GM23338 (cell line): Measurements from ENCODE around the gene NDC1. TPM values are rescaled to one million over a fixed set of nuclear protein-coding genes. Genes with fewer than 3 reads are reported as not detected.

Experiments used
- ATAC-seq: fragments of 200-7000 bp; cut with Tn5 transposase; 3 replicates; pipeline ENCODE4 v1.9.1; 2020
- DNase-seq: peaks from one replicate; pipeline ENCODE4 v3.0.0-alpha.2; 2015; ENCODE audit warnings: low spot score
- H2AFZ ChIP-seq: fragments of 200-600 bp; sonication (generic); 2 replicates; pipeline ENCODE4 v1.8.0; 2016; ENCODE audit warnings: antibody characterized with exemption, mild to moderate bottlenecking, moderate library complexity
- H3F3A ChIP-seq: fragments of 200-600 bp; sonication (generic); replicated peaks from 2 replicates; pipeline ENCODE4 v1.8.0; 2017; ENCODE audit warnings: antibody characterized with exemption, mixed run types, low read depth
- H3K27ac ChIP-seq: fragments of 200-600 bp; sonication (generic); 2 replicates; pipeline ENCODE4 v1.6.1; 2016; ENCODE audit warnings: low read depth
- H3K27me3 ChIP-seq: fragments of 200-600 bp; sonication (generic); 2 replicates; pipeline ENCODE4 v1.8.0; 2016; ENCODE audit warnings: mild to moderate bottlenecking, mixed run types, moderate library complexity; ENCODE audit not compliant: insufficient read depth
- H3K36me3 ChIP-seq: fragments of 200-600 bp; sonication (generic); 2 replicates; pipeline ENCODE4 v1.8.0; 2016; ENCODE audit warnings: mild to moderate bottlenecking; ENCODE audit not compliant: insufficient read depth
- H3K4me1 ChIP-seq: fragments of 200-600 bp; sonication (generic); 2 replicates; pipeline ENCODE4 v1.8.0; 2016; ENCODE audit warnings: mild to moderate bottlenecking, moderate library complexity; ENCODE audit not compliant: insufficient read depth
- H3K4me2 ChIP-seq: fragments of 200-600 bp; sonication (generic); 2 replicates; pipeline ENCODE4 v1.7.1; 2017; ENCODE audit warnings: mixed run types
- H3K4me3 ChIP-seq: fragments of 200-600 bp; sonication (generic); 2 replicates; pipeline ENCODE4 v1.6.1; 2016; ENCODE audit warnings: mixed run types
- H3K79me2 ChIP-seq: fragments of 200-600 bp; sonication (generic); replicated peaks from 2 replicates; pipeline ENCODE4 v1.8.0; 2017; ENCODE audit warnings: mild to moderate bottlenecking; ENCODE audit not compliant: insufficient read depth
- H3K9me2 ChIP-seq: fragments of 200-600 bp; sonication (generic); 2 replicates; pipeline ENCODE4 v1.8.0; 2017; ENCODE audit not compliant: insufficient read depth
- H4K20me1 ChIP-seq: fragments of 200-600 bp; sonication (generic); replicated peaks from 2 replicates; pipeline ENCODE4 v1.8.0; 2017; ENCODE audit warnings: mild to moderate bottlenecking; ENCODE audit not compliant: insufficient read depth
- H3K27ac Mint-ChIP-seq: 2 replicates; pipeline ENCODE4 v1.8.0; 2020; ENCODE audit warnings: inconsistent platforms, mild to moderate bottlenecking, moderate library complexity, mixed read lengths
- H3K27me3 Mint-ChIP-seq: 3 replicates; pipeline ENCODE4 v1.8.0; 2022; ENCODE audit warnings: low read depth, mild to moderate bottlenecking, moderate library complexity, mixed read lengths, inconsistent platforms; ENCODE audit not compliant: insufficient read depth, poor library complexity
- H3K36me3 Mint-ChIP-seq: 3 replicates; pipeline ENCODE4 v1.8.0; 2021; ENCODE audit warnings: low read depth, mild to moderate bottlenecking, inconsistent platforms, moderate library complexity, mixed read lengths
- H3K4me1 Mint-ChIP-seq: 3 replicates; pipeline ENCODE4 v1.8.0; 2020; ENCODE audit warnings: mild to moderate bottlenecking, inconsistent platforms, mixed read lengths
- H3K4me3 Mint-ChIP-seq: 3 replicates; pipeline ENCODE4 v1.8.0; 2021; ENCODE audit warnings: moderate library complexity, mild to moderate bottlenecking, inconsistent platforms, mixed read lengths
- H3K9me3 Mint-ChIP-seq: 3 replicates; pipeline ENCODE4 v1.8.0; 2020; ENCODE audit warnings: moderate library complexity, mild to moderate bottlenecking, inconsistent platforms, mixed read lengths
- CREB1 ChIP-seq: fragments of 250-450 bp; sonication (Bioruptor Pico); IDR thresholded peaks from 2 replicates; pipeline ENCODE4 v1.5.0; 2020; ENCODE audit warnings: low read depth, mild to moderate bottlenecking, moderate library complexity
- CTCF ChIP-seq, 2 experiments: fragments of 200-600 bp in 1 of 2; sonication (generic) in 1 of 2; conservative IDR thresholded peaks; 2 replicates each; pipeline versions ENCODE4 v1.5.1 to v1.6.1; 2016 to 2017; ENCODE audit warnings: antibody characterized with exemption in 2 of 2, low read depth in 2 of 2, mild to moderate bottlenecking in 2 of 2, moderate library complexity in 1 of 2
- EZH2 ChIP-seq: fragments of 200-600 bp; sonication (generic); IDR thresholded peaks from one replicate; pipeline ENCODE4 v1.8.0; 2017; ENCODE audit warnings: antibody characterized with exemption, mild to moderate bottlenecking, low read depth; ENCODE audit not compliant: unreplicated experiment
- EZH2phosphoT487 ChIP-seq: fragments of 200-600 bp; sonication (generic); IDR thresholded peaks from one replicate; pipeline ENCODE4 v1.8.1; 2018; ENCODE audit warnings: antibody characterized with exemption; ENCODE audit not compliant: unreplicated experiment
- JUNB ChIP-seq: IDR thresholded peaks from one replicate; pipeline ENCODE4 v1.6.1; 2016; ENCODE audit warnings: antibody characterized with exemption; ENCODE audit not compliant: unreplicated experiment
- NANOG ChIP-seq: IDR thresholded peaks from 2 replicates; pipeline ENCODE4 v1.6.1; 2016; ENCODE audit warnings: antibody characterized with exemption, borderline replicate concordance
- POLR2AphosphoS5 ChIP-seq: IDR thresholded peaks from 2 replicates; pipeline ENCODE4 v1.6.1; 2016; ENCODE audit warnings: antibody characterized with exemption, low read depth
- STAT1 ChIP-seq: IDR thresholded peaks from one replicate; pipeline ENCODE4 v1.6.1; 2016; ENCODE audit warnings: antibody characterized with exemption; ENCODE audit not compliant: unreplicated experiment
- ZNF114 ChIP-seq: fragments of 250-450 bp; sonication (Bioruptor Pico); IDR thresholded peaks from 2 replicates; pipeline ENCODE4 v1.5.0; 2020; ENCODE audit warnings: mild to moderate bottlenecking, moderate library complexity
- ZNF331 ChIP-seq: fragments of 250-450 bp; sonication (Bioruptor Pico); IDR thresholded peaks from 2 replicates; pipeline ENCODE4 v1.5.0; 2020; ENCODE audit warnings: low read depth, mild to moderate bottlenecking, moderate library complexity
- polyA plus RNA-seq: library from polyadenylated mRNA; unstranded; fragments of >200 nt; fragmentation: Nextera tagmentation; extraction: Ambion mirVana; gene quantifications from 2 replicates; pipeline ENCODE4 v1.2.1, GENCODE V29; 2016
- total RNA-seq: library from RNA; depleted of rRNA; stranded (reverse); fragments of >200 nt; shearing (Covaris generic); gene quantifications from 2 replicates; pipeline ENCODE4 v1.2.3, GENCODE V29; 2014
- TF ChIP-seq, protein P1 (sequence below): fragments of 250-450 bp; sonication (Bioruptor Pico); IDR thresholded peaks from 2 replicates; pipeline ENCODE4 v1.5.0; 2020; ENCODE audit warnings: mild to moderate bottlenecking, moderate library complexity
- TF ChIP-seq, protein P2 (sequence below): IDR thresholded peaks from 2 replicates; pipeline ENCODE4 v1.6.1; 2016; ENCODE audit warnings: antibody characterized with exemption
- TF ChIP-seq, protein P3 (sequence below): IDR thresholded peaks from one replicate; pipeline ENCODE4 v1.6.1; 2018; ENCODE audit warnings: antibody characterized with exemption; ENCODE audit not compliant: unreplicated experiment

NDC1 gene
- total and polyA plus RNA-seq, 2 experiments from 2014 or later: 19.8 to 100 TPM

GRCh38 chr1:53799141-53799540 is 39.0 kb downstream of the NDC1 start:
- Mint-ChIP-seq H3K4me1 (peaks cover 5% of the 10 kb centered on the region; the same call in 2 of the 3 replicates), H3K27me3 (no peaks in the 10 kb centered on the region), H3K36me3 (peaks cover 72% of the 10 kb centered on the region), H3K27ac (no peak overlapping the region), H3K4me3 (no peak overlapping the region), H3K9me3 (no peaks in the 10 kb centered on the region)
- no peaks in the 10 kb centered on the region for H3K4me1 ChIP-seq
- no peaks in the 10 kb centered on the region for H3F3A ChIP-seq
- H3K27me3 ChIP-seq: no peaks in the 10 kb centered on the region
- H3K4me3 ChIP-seq: no peak overlapping the region
- no peak overlapping the region for H3K27ac ChIP-seq
- no peaks in the 10 kb centered on the region; the same call in 1 of the 2 replicates for H3K79me2 ChIP-seq
- H3K4me2 ChIP-seq: no peak overlapping the region
- no peak for DNase-seq
- no peak overlapping the region for H2AFZ ChIP-seq
- H3K36me3 ChIP-seq: peaks cover 44% of the 10 kb centered on the region
- H3K9me2 ChIP-seq: no peaks in the 10 kb centered on the region
- H4K20me1 ChIP-seq: peaks cover 4% of the 10 kb centered on the region; the same call in 1 of the 2 replicates
- TF ChIP-seq, protein P1, sequence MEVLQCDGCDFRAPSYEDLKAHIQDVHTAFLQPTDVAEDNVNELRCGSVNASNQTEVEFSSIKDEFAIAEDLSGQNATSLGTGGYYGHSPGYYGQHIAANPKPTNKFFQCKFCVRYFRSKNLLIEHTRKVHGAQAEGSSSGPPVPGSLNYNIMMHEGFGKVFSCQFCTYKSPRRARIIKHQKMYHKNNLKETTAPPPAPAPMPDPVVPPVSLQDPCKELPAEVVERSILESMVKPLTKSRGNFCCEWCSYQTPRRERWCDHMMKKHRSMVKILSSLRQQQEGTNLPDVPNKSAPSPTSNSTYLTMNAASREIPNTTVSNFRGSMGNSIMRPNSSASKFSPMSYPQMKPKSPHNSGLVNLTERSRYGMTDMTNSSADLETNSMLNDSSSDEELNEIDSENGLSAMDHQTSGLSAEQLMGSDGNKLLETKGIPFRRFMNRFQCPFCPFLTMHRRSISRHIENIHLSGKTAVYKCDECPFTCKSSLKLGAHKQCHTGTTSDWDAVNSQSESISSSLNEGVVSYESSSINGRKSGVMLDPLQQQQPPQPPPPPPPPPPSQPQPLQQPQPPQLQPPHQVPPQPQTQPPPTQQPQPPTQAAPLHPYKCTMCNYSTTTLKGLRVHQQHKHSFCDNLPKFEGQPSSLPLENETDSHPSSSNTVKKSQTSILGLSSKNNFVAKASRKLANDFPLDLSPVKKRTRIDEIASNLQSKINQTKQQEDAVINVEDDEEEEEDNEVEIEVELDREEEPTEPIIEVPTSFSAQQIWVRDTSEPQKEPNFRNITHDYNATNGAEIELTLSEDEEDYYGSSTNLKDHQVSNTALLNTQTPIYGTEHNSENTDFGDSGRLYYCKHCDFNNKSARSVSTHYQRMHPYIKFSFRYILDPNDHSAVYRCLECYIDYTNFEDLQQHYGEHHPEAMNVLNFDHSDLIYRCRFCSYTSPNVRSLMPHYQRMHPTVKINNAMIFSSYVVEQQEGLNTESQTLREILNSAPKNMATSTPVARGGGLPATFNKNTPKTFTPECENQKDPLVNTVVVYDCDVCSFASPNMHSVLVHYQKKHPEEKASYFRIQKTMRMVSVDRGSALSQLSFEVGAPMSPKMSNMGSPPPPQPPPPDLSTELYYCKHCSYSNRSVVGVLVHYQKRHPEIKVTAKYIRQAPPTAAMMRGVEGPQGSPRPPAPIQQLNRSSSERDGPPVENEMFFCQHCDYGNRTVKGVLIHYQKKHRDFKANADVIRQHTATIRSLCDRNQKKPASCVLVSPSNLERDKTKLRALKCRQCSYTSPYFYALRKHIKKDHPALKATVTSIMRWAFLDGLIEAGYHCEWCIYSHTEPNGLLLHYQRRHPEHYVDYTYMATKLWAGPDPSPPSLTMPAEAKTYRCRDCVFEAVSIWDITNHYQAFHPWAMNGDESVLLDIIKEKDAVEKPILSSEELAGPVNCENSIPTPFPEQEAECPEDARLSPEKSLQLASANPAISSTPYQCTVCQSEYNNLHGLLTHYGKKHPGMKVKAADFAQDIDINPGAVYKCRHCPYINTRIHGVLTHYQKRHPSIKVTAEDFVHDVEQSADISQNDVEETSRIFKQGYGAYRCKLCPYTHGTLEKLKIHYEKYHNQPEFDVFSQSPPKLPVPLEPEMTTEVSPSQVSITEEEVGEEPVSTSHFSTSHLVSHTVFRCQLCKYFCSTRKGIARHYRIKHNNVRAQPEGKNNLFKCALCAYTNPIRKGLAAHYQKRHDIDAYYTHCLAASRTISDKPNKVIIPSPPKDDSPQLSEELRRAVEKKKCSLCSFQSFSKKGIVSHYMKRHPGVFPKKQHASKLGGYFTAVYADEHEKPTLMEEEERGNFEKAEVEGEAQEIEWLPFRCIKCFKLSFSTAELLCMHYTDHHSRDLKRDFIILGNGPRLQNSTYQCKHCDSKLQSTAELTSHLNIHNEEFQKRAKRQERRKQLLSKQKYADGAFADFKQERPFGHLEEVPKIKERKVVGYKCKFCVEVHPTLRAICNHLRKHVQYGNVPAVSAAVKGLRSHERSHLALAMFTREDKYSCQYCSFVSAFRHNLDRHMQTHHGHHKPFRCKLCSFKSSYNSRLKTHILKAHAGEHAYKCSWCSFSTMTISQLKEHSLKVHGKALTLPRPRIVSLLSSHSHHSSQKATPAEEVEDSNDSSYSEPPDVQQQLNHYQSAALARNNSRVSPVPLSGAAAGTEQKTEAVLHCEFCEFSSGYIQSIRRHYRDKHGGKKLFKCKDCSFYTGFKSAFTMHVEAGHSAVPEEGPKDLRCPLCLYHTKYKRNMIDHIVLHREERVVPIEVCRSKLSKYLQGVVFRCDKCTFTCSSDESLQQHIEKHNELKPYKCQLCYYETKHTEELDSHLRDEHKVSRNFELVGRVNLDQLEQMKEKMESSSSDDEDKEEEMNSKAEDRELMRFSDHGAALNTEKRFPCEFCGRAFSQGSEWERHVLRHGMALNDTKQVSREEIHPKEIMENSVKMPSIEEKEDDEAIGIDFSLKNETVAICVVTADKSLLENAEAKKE (CRISPR knock-in tag): no peak
- TF ChIP-seq CTCF (conservative IDR thresholded peaks at IDR 0.05; ENCODE audit: low read depth in 2 of 2) (no peak), EZH2phosphoT487 (no peak), ZNF114 (CRISPR knock-in tag) (no peak), CREB1 (CRISPR knock-in tag) (no peak), NANOG (no peak), POLR2AphosphoS5 (no peak), EZH2 (no peak), ZNF331 (no peak), STAT1 (no peak), JUNB (no peak)
- TF ChIP-seq, protein P2, sequence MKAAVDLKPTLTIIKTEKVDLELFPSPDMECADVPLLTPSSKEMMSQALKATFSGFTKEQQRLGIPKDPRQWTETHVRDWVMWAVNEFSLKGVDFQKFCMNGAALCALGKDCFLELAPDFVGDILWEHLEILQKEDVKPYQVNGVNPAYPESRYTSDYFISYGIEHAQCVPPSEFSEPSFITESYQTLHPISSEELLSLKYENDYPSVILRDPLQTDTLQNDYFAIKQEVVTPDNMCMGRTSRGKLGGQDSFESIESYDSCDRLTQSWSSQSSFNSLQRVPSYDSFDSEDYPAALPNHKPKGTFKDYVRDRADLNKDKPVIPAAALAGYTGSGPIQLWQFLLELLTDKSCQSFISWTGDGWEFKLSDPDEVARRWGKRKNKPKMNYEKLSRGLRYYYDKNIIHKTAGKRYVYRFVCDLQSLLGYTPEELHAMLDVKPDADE: no peak
- TF ChIP-seq, protein P3, sequence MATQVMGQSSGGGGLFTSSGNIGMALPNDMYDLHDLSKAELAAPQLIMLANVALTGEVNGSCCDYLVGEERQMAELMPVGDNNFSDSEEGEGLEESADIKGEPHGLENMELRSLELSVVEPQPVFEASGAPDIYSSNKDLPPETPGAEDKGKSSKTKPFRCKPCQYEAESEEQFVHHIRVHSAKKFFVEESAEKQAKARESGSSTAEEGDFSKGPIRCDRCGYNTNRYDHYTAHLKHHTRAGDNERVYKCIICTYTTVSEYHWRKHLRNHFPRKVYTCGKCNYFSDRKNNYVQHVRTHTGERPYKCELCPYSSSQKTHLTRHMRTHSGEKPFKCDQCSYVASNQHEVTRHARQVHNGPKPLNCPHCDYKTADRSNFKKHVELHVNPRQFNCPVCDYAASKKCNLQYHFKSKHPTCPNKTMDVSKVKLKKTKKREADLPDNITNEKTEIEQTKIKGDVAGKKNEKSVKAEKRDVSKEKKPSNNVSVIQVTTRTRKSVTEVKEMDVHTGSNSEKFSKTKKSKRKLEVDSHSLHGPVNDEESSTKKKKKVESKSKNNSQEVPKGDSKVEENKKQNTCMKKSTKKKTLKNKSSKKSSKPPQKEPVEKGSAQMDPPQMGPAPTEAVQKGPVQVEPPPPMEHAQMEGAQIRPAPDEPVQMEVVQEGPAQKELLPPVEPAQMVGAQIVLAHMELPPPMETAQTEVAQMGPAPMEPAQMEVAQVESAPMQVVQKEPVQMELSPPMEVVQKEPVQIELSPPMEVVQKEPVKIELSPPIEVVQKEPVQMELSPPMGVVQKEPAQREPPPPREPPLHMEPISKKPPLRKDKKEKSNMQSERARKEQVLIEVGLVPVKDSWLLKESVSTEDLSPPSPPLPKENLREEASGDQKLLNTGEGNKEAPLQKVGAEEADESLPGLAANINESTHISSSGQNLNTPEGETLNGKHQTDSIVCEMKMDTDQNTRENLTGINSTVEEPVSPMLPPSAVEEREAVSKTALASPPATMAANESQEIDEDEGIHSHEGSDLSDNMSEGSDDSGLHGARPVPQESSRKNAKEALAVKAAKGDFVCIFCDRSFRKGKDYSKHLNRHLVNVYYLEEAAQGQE: no peak
- no peak for ATAC-seq
